Neural cell (in vitro differentiated cells): ENCODE results near the gene SNAPC1.

Experiments used
- EZH2 ChIP-seq: fragments of 200-600, 300-800 bp; shearing (Covaris generic), sonication (generic); IDR thresholded peaks from 2 replicates; pipeline ENCODE4 v1.6.1; 2014; ENCODE audit warnings: antibody characterized with exemption, low read length, borderline replicate concordance, mild to moderate bottlenecking; ENCODE audit not compliant: insufficient read depth, poor library complexity, severe bottlenecking
- MXI1 ChIP-seq: fragments of 450-650 bp; conservative IDR thresholded peaks from 2 replicates; pipeline ENCODE4 v1.6.1; 2014; ENCODE audit warnings: antibody characterized with exemption, mild to moderate bottlenecking; ENCODE audit not compliant: poor library complexity, severe bottlenecking
- POLR2AphosphoS5 ChIP-seq: IDR thresholded peaks from 2 replicates; pipeline ENCODE4 v1.6.1; 2012
- RAD21 ChIP-seq: fragments of 450-650 bp; conservative IDR thresholded peaks from 2 replicates; pipeline ENCODE4 v1.6.1; 2014; ENCODE audit warnings: antibody characterized with exemption, mild to moderate bottlenecking, moderate library complexity
- TAF1 ChIP-seq: IDR thresholded peaks from 2 replicates; pipeline ENCODE4 v1.6.1; 2012; ENCODE audit warnings: low read depth
- TF ChIP-seq, protein P1 (sequence below): fragments of 450-650 bp; IDR thresholded peaks from 2 replicates; pipeline ENCODE4 v1.5.1; 2014; ENCODE audit warnings: antibody characterized with exemption, mild to moderate bottlenecking, moderate library complexity; ENCODE audit not compliant: poor library complexity, severe bottlenecking

DNA sequence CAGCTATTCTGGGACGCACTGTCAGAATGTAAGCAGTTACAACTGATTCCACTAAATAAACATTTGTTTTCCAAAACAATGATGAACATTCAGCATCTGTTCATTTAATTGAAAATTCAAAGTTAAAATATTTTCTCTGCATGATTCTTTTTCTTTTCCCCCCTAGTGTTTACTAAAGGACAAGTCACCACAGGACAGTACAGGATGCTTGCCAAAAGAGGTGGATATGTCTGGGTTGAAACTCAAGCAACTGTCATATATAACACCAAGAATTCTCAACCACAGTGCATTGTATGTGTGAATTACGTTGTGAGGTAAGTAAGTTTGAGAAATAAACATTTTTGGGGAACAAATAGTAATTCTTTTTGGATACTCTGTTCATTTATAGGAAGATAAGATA lies 28.2 kb upstream of the SNAPC1 start:
- TF ChIP-seq, protein P1, sequence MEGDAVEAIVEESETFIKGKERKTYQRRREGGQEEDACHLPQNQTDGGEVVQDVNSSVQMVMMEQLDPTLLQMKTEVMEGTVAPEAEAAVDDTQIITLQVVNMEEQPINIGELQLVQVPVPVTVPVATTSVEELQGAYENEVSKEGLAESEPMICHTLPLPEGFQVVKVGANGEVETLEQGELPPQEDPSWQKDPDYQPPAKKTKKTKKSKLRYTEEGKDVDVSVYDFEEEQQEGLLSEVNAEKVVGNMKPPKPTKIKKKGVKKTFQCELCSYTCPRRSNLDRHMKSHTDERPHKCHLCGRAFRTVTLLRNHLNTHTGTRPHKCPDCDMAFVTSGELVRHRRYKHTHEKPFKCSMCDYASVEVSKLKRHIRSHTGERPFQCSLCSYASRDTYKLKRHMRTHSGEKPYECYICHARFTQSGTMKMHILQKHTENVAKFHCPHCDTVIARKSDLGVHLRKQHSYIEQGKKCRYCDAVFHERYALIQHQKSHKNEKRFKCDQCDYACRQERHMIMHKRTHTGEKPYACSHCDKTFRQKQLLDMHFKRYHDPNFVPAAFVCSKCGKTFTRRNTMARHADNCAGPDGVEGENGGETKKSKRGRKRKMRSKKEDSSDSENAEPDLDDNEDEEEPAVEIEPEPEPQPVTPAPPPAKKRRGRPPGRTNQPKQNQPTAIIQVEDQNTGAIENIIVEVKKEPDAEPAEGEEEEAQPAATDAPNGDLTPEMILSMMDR: no peak
- TF ChIP-seq MXI1: no peak
- TF ChIP-seq POLR2AphosphoS5: no peak
- TF ChIP-seq RAD21: no peak
- no peak for TF ChIP-seq TAF1
- no peak for TF ChIP-seq EZH2
